Measurements from ENCODE around the gene STPG2. TPM values are rescaled to one million over a fixed set of nuclear protein-coding genes. Genes with fewer than 3 reads are reported as not detected.

STPG2 gene
- total RNA-seq, 3 donors from 2014 or later (not counting 1 experiment from before 2014, with no cell fraction given) = 0.23 TPM; not detected in 2

DNA sequence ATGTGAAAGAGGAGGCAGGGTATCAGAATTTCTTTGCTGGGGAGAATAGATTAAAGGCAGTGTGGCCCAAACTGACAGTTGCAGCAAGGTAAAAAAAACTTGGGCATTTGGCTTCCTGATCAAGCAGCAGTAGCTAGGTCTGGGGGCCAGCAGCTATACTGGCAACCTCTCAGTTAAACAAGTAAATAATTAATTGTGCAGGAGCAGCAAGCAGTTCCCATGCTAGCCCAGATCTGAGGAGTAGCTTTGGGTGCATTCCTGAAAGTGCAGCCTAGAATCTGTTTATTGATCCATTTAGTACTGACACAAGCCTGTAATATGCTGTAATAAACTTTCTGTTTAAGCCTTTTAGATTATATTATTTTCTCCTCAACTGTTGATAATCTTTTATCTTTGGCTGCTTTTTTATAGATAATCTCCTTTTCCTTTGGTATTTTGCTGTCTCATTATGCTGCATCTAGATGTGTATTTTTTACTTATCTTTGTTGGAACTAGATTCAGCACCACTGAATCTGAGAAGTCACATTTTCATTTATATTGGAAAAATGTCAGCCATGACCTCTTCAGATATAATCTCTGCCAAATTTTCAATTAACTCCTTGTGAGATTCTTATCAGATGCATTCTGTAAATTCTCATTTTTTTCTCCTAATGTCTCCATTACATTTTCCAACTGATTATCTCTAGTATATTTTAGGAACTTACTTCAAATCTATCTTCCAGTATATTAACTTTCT, 276.3 kb downstream of the STPG2 start:
- H3K27ac Mint-ChIP-seq = no peak overlapping the region
- Histone ChIP-seq H3K36me3 (ENCODE audit: control insufficient read depth, insufficient read depth, low read length) (no peaks in the 10 kb centered on the region), H3K4me1 (ENCODE audit: control insufficient read depth, insufficient read depth, low read length) (no peaks in the 10 kb centered on the region), H3K27me3 (ENCODE audit: control insufficient read depth, insufficient read depth, low read length) (no peaks in the 10 kb centered on the region), H3K9me3 (ENCODE audit: control insufficient read depth, insufficient read depth, low read length) (no peaks in the 10 kb centered on the region), H3K27ac (ENCODE audit: low read length) (no peak overlapping the region), H3K4me3 (ENCODE audit: low read length) (no peak overlapping the region)
- no peaks in the 10 kb centered on the region for H3K4me1 Mint-ChIP-seq
- H3K27me3 Mint-ChIP-seq (ENCODE audit: low read depth in 2 of 2) = no peaks in the 10 kb centered on the region
- TF ChIP-seq, protein P1, sequence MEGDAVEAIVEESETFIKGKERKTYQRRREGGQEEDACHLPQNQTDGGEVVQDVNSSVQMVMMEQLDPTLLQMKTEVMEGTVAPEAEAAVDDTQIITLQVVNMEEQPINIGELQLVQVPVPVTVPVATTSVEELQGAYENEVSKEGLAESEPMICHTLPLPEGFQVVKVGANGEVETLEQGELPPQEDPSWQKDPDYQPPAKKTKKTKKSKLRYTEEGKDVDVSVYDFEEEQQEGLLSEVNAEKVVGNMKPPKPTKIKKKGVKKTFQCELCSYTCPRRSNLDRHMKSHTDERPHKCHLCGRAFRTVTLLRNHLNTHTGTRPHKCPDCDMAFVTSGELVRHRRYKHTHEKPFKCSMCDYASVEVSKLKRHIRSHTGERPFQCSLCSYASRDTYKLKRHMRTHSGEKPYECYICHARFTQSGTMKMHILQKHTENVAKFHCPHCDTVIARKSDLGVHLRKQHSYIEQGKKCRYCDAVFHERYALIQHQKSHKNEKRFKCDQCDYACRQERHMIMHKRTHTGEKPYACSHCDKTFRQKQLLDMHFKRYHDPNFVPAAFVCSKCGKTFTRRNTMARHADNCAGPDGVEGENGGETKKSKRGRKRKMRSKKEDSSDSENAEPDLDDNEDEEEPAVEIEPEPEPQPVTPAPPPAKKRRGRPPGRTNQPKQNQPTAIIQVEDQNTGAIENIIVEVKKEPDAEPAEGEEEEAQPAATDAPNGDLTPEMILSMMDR (IDR thresholded peaks at IDR 0.05) = no peak
- no peak for ATAC-seq
- H3K36me3 Mint-ChIP-seq = peaks cover 7% of the 10 kb centered on the region
- H3K9me3 Mint-ChIP-seq = peaks cover 14 to 31% of the 10 kb centered on the region in 2 donors
- no peak for DNase-seq
- no peak overlapping the region for H3K4me3 Mint-ChIP-seq
- intact Hi-C loops (cut with micrococcal nuclease) = no loop called here

DNA sequence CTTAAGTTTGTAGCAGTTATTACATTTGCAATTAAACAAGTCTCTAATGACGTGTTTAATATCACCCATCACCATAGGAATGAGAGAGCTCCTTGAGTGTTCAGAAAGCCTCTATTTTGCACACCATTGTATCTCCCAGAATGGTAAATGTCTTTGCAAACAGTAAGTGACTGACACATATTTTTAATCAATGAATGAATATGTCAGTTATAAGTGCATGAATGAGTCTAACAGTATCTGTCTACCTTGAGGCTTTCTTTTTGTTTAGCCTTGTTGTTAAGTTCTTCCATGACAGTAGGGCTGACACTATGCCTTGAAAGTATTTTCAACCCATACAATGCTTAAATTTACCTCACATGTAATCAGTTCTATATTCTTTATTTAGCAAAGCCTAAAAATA, 292.2 kb downstream of the STPG2 start:
- intact Hi-C loops (cut with micrococcal nuclease) = no loop called here
- WGBS (ENCODE audit: insufficient coverage) = no CpG with 5 or more reads among the region's 1 CpG

DNA sequence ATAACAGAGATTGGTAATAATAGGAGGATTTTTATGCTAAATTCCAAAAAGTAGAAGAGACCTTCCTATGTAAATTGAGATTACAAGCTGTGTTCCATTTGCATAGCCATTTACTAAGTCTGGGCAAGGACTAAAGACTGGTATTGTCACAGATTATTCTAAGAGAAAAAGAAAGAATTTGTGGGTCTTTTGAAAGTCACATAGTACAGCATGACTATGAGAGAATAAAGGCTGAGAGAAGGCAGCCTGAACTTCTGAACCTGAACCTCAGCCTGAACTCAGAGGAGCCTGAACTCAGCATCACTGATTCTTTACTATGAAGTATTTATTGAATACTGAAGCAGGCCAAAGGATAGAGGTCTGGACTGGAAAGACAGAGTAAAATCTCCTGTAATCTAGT, 297.5 kb downstream of the STPG2 start:
- no peaks in the 10 kb centered on the region for H3K4me1 Mint-ChIP-seq
- TF ChIP-seq, protein P1 (IDR thresholded peaks at IDR 0.05) = no peak
- no peaks in the 10 kb centered on the region for H3K27me3 ChIP-seq (ENCODE audit: control insufficient read depth, insufficient read depth, low read length)
- H3K9me3 ChIP-seq (ENCODE audit: control insufficient read depth, insufficient read depth, low read length) = no peaks in the 10 kb centered on the region
- H3K4me3 ChIP-seq (ENCODE audit: low read length) = no peak overlapping the region
- H3K4me1 ChIP-seq (ENCODE audit: control insufficient read depth, insufficient read depth, low read length) = no peaks in the 10 kb centered on the region
- H3K36me3 ChIP-seq (ENCODE audit: control insufficient read depth, insufficient read depth, low read length) = no peaks in the 10 kb centered on the region
- intact Hi-C loops (cut with micrococcal nuclease) = no loop called here
- no peak for ATAC-seq
- peaks cover 9 to 14% of the 10 kb centered on the region in 2 donors for H3K9me3 Mint-ChIP-seq
- no peak for DNase-seq
- H3K27ac ChIP-seq (ENCODE audit: low read length) = no peak overlapping the region
- no peak overlapping the region for H3K4me3 Mint-ChIP-seq
- H3K36me3 Mint-ChIP-seq = peaks cover 9% of the 10 kb centered on the region
- no peak overlapping the region for H3K27ac Mint-ChIP-seq
- H3K27me3 Mint-ChIP-seq (ENCODE audit: low read depth in 2 of 2) = no peaks in the 10 kb centered on the region

More for the DNA sequence above, 292.2 kb downstream of the STPG2 start:
- no peaks in the 10 kb centered on the region for H3K4me1 ChIP-seq (ENCODE audit: control insufficient read depth, insufficient read depth, low read length)
- H3K27ac Mint-ChIP-seq = no peak overlapping the region
- peaks cover 7% of the 10 kb centered on the region for H3K36me3 Mint-ChIP-seq
- peaks cover 10 to 15% of the 10 kb centered on the region in 2 donors for H3K9me3 Mint-ChIP-seq
- H3K27me3 ChIP-seq (ENCODE audit: control insufficient read depth, insufficient read depth, low read length) = no peaks in the 10 kb centered on the region
- ATAC-seq = no peak
- no peaks in the 10 kb centered on the region for H3K9me3 ChIP-seq (ENCODE audit: control insufficient read depth, insufficient read depth, low read length)
- H3K27me3 Mint-ChIP-seq (ENCODE audit: low read depth in 2 of 2) = no peaks in the 10 kb centered on the region
- no peaks in the 10 kb centered on the region for H3K36me3 ChIP-seq (ENCODE audit: control insufficient read depth, insufficient read depth, low read length)
- H3K4me1 Mint-ChIP-seq = no peaks in the 10 kb centered on the region
- no peak overlapping the region for H3K27ac ChIP-seq (ENCODE audit: low read length)
- no peak overlapping the region for H3K4me3 ChIP-seq (ENCODE audit: low read length)
- TF ChIP-seq, protein P1 (IDR thresholded peaks at IDR 0.05) = no peak
- no peak overlapping the region for H3K4me3 Mint-ChIP-seq
- no peak for DNase-seq

DNA sequence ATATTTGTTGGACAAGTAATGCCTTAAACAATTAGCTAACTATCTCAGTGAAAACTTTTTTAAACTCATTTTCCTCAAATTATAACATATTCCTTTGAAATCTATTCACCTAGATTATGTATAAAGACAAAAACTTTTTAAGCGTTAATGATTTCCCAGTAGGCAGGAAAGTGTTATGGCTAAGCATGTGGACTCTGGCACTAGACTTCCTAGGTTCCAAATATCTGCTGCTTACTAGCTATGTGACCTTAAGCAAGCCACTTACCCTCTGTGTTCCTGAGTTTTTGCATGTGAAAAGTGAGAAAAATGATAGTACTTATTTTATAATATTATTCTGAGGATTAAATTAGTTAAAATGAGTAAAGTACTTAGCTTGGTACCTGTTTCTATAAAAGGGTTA, 301.8 kb downstream of the STPG2 start:
- Mint-ChIP-seq H3K27me3 (ENCODE audit: low read depth in 2 of 2) (no peaks in the 10 kb centered on the region), H3K4me3 (no peak overlapping the region), H3K9me3 (peaks cover 6 to 11% of the 10 kb centered on the region in 2 donors), H3K4me1 (no peaks in the 10 kb centered on the region), H3K27ac (no peak overlapping the region), H3K36me3 (peaks cover 9% of the 10 kb centered on the region)
- Histone ChIP-seq H3K27me3 (ENCODE audit: control insufficient read depth, insufficient read depth, low read length) (no peaks in the 10 kb centered on the region), H3K36me3 (ENCODE audit: control insufficient read depth, insufficient read depth, low read length) (no peaks in the 10 kb centered on the region), H3K27ac (ENCODE audit: low read length) (no peak overlapping the region), H3K4me3 (ENCODE audit: low read length) (no peak overlapping the region), H3K4me1 (ENCODE audit: control insufficient read depth, insufficient read depth, low read length) (no peaks in the 10 kb centered on the region), H3K9me3 (ENCODE audit: control insufficient read depth, insufficient read depth, low read length) (no peaks in the 10 kb centered on the region)
- 67% methylated on average over 1 of the region's 1 CpG for WGBS (ENCODE audit: insufficient coverage)
- TF ChIP-seq, protein P1 (IDR thresholded peaks at IDR 0.05) = no peak
- intact Hi-C loops (cut with micrococcal nuclease) = no loop called here
- no peak for DNase-seq
- ATAC-seq = no peak
